HS-5 (cell line): Measurements from ENCODE around the gene WFIKKN2.
"Not testable (repeated sequence)": the region's sequence is repeated elsewhere in the genome, so short reads cannot be mapped to it uniquely, and the experiment has no call there.

ENCODE experiments used
- DNase-seq: peaks from one replicate; pipeline ENCODE4 v3.0.0-alpha.2; 2012; ENCODE audit warnings: low read depth

WFIKKN2 gene

DNA sequence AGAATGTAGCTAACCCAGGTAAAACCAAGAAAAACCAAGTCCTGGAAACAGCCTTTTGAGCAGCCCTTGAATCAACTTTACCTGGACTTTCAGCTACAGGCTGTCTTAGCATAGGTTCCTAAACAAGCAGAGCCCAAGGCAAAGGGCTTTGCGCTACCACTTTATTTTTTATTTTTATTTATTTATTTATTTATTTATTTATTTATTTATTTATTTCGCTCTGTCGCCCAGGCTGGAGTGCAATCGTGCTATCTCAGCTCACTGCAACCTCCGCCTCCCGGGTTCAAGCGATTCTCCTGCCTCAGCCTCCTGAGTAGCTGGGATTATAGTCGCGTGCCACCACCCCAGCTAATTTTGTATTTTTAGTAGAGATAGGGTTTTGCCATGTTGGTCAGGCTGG is 41.7 kb downstream of the WFIKKN2 start:
- not testable (repeated sequence) for DNase-seq

DNA sequence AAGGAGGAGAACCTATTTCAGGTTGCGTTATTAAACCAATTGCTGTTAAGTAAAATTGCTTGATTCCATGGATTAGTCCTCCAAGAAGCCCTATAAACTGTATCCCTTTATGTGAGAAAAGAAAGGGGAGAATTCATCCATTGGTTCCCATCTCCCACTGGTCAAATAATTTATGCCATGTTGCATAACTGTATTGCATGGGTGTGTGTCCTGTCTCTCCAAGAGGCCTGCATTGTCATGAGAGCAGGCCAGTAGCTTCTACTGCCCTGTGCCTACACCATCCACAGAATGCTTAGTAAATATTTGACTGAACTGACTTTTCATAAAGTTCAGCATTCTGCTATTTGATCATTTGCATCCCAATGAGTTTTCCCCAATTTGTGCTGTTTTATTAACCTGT is 42.5 kb downstream of the WFIKKN2 start:
- no peak for DNase-seq

DNA sequence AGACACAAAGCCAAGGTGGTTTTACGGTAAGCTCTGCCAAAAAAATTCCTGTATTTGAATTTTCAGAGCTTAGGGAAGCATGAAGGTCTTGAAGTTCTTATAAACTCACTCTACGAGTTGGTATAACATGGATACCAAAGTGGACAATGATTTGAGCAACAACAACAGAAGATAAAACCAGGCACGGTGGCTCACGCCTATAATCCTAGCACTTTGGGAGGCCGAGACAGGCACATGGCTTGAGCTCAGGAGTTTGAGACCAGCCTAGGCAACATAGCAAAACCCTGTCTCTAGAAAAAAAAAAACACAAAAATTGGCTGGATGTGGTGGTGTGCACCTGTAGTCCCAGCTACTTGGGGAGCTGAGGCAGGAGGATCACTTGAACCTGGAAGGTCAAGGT is 43.7 kb downstream of the WFIKKN2 start:
- DNase-seq = no peak

DNA sequence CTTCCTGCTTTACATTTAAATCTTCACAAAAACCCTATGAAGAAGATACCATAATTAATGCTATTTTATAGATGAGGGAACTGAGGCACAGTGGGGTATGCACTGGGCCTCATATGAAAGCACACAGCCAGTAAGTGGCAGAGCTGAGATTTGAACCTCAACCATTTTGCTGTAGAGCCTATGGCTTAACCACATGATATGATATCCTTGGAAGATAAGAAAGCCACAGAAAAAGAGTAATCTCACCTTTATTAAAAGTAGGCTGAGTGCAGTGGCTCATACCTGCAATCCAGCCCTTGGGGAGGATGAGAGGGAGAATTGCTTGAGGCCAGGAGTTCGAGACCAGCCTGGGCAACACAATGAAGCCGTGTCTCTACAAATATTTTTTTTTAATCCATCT is 45.8 kb downstream of the WFIKKN2 start:
- no peak for DNase-seq

DNA sequence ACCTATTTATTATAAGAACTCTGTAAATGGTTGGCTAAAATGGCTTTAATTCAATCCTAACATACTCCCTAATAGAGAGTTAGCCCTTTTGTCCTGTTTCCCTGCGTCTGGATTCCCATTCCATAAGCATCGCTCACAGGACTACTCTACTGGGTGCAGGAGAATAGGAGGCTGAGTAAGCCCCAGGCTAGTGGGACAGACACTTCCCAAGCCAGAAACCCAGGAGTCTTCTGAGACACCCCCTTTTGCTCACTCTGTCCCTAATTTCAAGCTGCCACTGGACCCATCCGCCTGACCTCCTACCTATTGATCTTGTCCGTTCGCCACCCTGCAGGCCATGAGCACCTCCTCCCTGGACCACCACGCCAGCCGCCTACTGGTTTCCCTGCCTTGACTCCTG is 47.5 kb downstream of the WFIKKN2 start:
- no peak for DNase-seq

DNA sequence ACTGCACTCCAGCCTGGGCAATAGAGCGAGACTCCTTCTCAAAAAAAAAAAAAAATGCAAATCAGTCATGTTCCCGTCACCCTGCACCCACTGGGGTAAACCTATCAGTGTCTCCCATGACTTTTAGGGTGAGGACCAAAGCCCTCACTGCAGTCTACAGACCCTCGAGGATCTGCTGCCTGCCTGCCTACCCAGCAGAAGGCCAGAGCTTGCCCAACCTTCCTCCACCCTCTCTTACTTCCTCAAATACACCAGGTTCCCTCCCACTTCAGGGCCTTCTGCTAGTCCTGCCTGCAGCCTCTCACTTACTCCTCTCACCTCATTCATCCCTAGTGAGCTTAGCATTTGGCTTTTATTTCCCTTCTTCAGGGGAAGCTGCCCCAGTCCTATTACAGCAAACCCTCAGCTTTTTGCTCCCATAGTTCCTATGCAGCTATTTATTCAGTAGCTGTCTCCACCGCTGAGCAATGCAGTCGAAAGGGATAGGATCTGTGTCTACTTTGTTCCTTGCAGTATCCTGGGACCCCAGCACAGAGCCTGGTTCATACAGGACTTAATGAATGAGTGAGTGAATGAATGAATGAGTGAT is 48.6 kb downstream of the WFIKKN2 start:
- DNase-seq = no peak

DNA sequence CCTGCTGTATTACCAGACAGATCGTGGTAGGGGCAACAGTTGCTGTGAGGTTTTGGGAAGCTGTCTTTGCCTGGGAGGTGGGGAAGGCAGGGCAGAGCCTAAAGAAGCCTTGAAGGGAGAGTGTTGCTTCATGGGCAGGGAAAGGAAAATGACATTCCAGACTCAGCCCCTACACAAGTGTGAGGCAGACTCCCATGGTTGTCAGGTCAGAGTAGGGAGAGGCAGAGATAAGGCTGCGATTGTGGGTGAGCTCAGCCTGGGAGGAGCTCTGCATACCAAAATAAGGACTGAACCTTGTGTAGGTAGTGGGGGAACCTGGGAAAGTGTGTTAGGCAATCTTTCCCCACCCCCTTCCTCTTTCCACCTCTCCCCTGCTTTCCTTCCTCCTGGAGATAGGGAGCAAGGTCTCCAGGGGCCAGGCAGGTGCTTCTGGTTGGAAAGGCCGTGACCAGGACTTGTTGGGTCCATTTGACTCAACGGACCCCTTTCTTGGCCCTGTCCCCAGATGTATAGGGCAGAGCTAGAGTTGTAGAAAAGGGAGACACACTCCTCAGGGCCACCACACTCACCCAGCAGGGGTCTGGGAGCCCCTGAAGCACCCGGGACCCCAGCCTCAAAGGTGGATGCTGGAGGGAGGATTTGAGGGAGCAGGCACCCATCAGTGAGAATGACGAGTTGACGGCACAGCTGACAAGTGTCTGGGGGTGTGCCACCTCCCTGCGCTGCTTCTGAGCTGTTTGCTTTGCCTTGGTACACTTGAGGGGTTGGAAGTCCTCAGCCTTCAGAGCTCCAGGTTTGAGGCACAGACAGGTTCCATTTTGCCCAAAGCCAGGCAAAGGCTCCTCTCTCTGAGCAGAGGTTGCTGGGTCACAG is 49.3 kb downstream of the WFIKKN2 start:
- no peak for DNase-seq

DNA sequence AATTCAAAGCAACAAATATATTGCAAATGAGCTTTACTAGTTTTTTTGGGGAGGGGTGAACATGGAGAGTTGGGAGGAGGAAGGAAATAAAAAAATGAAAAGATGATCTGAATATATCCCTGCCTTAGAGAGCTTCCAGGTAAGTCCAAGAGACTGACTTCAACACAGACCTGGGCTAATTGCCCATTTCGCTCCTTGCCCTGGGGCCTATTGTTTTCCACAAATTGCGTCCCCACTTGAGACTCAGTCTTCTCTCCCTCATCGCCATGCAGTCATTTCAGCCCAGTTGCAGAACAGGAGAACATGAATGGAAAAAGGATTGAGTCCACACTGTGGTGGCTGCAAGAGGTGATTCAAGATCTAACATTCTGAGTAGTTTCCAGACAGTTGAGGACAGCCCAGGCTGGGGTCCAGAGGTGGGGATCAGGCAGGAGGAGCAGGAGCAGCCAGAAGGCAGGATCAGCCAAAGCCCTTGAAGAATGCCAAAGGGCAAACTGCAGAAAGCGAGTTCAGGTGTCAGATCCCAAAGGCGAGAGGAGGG is 52.4 kb downstream of the WFIKKN2 start:
- DNase-seq = no peak

DNA sequence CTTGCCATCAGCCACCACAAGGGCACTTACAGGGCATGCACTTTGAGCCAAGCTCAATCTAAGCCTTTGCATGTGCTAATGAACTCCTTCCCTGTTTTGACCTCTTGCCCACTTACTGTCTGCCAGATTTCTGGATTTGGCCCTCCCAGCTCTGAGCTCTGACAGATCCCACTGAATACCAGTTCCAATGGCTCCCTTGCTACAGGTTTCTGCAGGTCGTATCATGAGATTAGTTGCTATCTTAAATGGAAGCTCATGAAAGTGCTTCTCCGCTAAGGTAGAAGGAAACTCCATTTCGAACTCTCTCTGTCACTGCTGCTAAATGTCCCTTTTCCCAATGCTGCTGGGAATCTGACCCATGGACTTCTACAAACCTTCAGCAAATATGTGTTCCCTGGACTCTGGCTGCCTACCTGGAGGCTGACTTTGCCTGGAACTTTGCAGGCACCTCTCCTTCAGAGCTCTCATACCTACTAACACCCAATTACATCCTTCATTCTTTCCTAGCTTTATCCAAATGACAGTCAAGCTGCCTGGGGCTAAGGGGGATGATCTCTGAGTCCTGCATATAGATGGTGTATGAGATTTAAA is 54.2 kb downstream of the WFIKKN2 start:
- DNase-seq = no peak

DNA sequence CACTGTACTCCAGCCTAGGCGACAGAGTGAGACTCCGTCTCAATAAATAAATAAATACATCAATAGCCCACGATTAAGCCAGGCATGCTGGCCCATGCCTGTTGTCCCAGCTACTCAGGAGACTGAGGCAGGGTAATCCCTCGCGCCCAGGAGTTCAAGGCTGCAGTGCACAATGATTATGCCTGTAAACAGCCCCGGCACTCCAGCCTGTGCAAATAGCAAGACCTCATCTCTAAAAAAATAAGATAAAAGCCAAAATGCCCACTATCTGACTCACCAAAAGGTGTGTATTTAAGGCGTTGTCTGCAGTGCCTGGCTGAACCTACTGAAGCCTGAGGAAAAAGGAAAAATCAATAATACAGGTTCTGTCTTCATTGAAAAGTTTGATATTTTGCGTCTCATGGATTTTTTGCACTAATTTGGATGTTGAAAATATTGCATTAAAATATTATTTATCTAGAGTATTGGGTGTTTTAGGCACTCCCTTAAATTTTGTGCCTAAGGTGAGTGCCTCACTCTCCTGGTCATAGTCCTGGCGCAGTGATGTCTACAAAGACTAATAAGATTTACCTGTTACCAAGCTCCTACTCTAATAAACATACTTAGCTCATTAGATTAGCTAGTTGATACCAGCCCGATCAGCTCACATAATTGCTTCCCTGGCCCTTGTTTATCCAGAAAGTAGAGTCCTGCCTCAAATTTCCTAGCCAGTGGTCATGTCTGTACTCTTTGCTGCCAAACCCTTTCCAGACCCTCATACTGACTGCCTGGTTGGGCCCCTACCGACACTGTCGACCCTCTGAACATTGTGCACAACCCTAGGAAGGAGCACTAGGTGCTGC is 55.5 kb downstream of the WFIKKN2 start:
- DNase-seq = no peak

DNA sequence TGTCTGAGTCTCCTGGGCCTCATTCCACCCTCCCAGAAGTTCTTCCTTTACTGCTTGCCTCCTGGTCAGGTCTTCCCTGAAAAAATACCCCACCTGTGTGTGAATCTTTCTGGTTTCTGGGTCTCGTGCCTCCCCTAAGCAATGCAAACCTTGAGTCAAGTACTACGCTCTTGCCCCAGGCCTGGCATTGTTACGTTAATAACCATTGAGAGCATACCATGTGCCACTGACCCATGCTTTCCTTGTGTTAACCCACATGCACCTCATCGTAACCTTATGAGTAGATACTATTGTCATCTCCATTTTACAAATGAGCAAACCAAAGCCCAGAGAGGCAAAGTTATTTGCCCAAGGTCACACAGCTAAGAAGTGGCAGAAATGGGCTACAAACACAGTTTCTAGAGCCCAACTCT is 56.2 kb downstream of the WFIKKN2 start:
- no peak for DNase-seq
